HG03558 (cell line): ENCODE results near the gene ZNF608.

Experiments used
- ATAC-seq: cut with Tn5 transposase; IDR thresholded peaks from one replicate; pipeline ENCODE4 v1.9.1; 2021; ENCODE audit warnings: moderate number of reproducible peaks; ENCODE audit not compliant: unreplicated experiment; ENCODE audit errors: extremely low read depth

ZNF608 gene, protein sequence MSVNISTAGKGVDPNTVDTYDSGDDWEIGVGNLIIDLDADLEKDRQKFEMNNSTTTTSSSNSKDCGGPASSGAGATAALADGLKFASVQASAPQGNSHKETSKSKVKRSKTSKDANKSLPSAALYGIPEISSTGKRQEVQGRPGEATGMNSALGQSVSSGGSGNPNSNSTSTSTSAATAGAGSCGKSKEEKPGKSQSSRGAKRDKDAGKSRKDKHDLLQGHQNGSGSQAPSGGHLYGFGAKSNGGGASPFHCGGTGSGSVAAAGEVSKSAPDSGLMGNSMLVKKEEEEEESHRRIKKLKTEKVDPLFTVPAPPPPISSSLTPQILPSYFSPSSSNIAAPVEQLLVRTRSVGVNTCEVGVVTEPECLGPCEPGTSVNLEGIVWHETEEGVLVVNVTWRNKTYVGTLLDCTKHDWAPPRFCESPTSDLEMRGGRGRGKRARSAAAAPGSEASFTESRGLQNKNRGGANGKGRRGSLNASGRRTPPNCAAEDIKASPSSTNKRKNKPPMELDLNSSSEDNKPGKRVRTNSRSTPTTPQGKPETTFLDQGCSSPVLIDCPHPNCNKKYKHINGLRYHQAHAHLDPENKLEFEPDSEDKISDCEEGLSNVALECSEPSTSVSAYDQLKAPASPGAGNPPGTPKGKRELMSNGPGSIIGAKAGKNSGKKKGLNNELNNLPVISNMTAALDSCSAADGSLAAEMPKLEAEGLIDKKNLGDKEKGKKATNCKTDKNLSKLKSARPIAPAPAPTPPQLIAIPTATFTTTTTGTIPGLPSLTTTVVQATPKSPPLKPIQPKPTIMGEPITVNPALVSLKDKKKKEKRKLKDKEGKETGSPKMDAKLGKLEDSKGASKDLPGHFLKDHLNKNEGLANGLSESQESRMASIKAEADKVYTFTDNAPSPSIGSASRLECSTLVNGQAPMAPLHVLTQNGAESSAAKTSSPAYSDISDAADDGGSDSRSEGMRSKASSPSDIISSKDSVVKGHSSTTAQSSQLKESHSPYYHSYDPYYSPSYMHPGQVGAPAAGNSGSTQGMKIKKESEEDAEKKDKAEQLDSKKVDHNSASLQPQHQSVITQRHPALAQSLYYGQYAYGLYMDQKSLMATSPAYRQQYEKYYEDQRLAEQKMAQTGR (N-terminal part only)

DNA sequence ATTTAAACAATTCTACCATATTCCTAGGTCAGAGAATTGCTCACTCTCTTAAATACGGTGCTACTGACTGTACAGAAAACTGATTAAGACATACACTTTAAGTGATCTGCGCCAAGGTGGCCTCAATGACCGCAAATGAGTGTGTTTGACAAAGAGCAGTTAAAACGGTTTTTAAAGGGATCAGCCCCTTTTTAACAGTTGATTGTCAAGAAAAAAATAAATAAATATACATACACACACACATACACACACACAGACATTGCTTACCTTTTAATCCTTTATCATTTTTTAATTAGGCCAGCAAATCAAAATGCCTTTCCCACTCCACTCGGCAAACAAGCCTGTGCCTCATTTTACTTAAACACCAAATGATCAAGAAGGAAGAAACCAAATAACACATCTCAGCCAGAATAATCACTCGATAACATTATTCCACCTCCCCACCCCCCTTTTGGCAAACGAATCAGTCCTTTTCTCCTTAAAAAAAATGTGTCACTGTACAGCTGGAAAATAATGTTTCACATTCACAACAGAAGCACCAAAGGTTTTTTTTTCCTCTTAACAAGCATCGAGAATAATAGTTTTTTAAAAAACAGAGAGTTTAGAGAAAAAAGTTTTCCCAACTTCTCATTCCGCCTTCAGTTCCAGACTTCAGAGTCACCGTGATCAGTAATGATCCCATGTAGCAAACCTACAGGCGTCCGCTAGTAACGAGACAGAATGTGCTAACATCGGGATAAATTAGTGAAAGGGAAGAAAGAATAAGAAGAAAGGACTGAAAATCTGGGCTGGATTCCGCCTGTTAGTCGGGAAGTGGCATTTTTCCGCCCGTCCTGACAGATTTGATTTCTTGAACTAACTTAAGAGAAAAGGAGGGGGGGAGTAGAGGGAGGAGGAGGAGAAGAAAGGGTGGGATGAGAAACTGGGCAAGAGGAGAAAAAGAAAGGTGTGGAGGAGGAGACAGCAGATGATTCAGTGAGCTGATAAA is at the start of gene ZNF608:
Gene ZNF608, minus strand, starts transcription at position 712 of the 988 bp plus-strand sequence. CDS start 1,650 bp downstream, outside the sequence.
- ATAC-seq, result no peak

DNA sequence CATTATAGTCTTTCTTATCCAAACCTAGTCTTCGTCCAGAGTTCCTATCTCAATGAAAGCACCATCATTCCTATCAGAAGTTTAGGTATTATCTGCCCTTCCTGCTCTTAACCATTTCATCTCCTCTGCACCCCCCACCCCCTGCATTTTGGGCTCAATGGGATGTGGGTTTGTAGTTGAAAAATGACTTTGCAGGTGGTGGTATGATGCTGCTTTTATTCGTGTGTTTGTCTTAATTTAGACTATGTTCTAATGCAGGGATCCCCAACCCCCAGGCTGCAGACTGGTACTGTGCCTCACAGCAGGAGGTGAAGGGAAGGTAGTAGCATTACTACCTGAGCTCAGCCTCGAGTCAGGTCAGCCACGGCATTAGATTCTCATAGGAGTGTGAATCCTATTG is 49.4 kb upstream of the ZNF608 start:
- no peak for ATAC-seq

DNA sequence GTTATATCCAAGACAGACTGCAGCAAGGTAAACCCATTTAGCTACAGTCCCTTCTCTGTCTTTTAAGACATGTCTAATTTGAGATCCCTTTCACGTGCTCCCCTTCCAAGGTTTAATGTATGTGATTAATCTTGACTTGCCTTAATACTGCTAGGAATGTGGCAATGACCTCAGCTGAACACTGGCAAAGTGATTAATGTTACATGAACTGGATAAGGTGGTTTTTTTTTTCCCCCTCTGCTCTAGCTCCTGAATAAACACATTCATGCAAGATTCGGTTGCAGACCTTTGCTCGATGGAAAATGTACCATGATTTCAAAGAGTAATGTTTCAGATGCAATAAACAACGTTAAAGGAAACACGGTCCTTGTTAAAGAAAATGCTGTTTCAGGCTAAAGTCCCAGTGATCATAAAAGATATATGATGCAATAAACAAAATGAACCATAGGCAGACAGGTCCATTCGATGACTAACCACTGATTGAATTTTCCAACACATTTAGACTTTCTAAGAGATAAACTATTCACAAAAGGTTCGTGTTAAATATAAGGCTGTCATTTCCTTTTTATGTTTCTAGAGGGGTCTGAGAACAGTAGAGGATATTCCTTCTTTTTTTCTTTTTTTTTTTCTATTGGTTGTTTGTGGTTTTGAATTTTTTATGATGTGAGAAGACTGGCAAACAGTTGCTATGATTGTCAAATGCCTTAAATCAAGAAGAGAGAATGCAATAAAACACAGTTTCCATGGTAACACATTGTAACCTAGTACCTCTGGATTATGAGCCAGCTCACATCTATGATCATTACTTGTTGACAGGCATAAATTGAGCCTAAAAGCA is 44.7 kb upstream of the ZNF608 start:
- no peak for ATAC-seq

DNA sequence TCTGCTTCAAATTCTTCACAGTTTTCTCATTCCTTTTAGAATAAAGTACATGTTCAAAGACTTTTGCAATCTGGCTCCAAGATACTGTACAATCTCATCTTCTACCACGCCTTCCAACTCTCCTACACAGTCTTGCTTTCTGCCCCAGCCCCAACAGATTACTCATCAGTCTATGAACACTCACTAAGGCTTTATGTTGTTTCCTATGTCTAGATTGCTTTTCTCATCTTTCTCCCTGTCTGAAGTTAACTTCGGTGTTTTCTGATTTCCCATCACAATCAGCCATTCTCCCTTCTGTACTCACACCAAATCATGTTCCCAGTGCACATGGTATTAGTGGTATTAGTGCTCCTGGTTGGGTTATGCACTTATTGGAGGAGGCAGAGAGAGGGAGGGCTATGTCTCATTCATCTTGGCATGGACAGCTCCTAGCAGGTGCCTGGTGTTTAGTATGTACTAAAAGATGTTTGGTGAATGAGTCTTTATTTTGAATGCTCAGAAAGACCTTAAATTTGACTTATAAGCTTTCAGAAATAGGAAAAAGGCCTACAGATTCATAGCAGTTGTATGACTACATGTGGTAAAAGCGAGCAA is 44.0 kb upstream of the ZNF608 start:
- ATAC-seq, result no peak

DNA sequence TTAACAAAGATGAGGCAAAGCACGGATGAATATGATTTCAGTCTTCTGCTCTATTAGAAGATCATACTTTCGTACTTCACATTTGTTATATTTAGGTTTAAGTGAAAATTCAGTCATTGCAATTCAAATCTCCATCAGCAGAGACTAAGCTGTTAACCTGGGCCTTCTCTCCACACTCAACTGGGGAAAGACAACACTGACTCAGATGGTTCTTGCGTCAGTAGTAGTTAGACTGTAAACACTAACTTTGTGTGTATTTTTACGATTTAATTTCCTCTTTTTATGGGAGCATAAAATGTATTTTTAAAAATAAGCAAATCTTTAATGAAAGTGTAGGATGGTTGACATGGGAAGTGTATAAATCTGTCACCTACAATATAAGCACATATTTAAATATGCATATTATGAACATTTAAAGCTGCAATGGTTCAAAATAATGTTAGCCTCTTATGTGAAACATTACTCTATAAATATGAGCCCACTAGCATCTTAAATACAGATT is 42.7 kb upstream of the ZNF608 start:
- no peak for ATAC-seq

DNA sequence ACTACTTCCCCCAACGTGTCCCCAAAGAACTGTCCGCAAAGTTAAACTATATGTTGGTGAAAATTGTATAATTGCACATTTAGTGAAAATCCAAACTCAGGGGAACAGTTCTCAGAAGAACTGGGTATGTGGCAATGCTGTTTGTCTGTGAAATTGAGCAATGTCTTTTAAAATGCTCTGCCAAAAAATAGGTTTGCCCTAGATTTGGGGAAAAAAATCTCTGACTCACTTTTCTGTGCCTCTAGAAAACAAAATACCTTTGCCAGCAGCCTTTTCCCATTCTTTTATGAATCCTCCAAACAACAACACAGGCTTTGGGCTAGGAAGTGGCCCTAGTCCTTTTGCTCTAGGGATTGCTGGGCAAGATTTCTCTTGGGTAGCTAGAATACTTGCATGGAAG is 37.4 kb upstream of the ZNF608 start:
- ATAC-seq, result no peak

DNA sequence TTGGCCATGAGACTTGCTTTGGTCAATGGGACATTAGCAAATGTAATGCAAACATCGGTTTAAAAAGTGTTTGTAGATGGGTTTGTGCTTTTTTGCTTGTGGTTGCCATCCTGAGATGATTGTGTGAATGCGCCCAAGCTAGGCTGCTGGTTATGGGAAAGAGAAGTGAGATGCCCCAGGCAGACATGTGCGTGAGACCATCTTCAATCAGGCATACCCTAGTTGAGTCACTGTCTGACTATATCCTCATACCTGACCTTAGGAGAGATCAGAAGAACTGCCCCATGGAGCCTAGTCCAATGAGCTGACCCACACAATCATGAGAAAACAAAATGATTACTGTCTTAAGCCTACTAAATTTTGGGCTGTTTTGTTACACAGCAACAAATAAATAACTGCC is 36.8 kb upstream of the ZNF608 start:
- no peak for ATAC-seq

DNA sequence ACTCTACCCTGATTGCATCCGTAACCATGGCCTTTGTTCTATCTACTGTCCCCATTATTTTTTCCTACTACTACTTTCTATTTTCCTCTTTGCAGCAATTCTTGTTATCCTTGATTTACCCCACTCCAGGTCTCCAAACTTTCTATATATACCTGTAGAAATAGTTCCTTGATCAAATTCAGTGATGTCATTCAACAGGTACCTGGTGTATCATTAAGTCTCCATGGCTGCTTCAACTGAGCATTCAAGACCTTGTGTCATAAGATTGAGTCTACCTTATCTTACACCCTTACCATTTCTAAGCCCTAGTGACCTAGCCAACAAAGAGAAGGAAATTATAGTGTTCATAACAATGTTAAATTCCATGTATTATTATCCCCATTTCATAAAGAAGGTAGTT is 35.8 kb upstream of the ZNF608 start:
- ATAC-seq, result no peak

DNA sequence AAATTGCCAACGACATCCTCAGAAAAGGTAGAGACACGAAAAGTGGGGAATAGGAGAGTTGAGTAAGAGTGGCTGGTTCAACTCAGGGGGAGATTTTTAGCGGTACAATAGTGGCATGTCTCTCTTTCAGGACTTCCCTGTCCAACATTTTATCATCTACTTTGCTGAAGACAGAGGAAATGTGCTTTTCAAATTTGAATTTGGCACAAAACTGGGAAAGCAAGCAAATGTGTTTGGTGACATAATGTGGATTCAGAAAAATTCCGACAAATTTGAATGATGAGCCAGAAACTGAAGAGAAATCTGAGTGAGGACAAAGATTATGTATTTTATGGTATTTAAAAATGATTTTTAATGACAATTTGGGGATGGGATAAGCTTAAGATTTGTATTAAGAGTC is 33.6 kb upstream of the ZNF608 start:
- no peak for ATAC-seq

DNA sequence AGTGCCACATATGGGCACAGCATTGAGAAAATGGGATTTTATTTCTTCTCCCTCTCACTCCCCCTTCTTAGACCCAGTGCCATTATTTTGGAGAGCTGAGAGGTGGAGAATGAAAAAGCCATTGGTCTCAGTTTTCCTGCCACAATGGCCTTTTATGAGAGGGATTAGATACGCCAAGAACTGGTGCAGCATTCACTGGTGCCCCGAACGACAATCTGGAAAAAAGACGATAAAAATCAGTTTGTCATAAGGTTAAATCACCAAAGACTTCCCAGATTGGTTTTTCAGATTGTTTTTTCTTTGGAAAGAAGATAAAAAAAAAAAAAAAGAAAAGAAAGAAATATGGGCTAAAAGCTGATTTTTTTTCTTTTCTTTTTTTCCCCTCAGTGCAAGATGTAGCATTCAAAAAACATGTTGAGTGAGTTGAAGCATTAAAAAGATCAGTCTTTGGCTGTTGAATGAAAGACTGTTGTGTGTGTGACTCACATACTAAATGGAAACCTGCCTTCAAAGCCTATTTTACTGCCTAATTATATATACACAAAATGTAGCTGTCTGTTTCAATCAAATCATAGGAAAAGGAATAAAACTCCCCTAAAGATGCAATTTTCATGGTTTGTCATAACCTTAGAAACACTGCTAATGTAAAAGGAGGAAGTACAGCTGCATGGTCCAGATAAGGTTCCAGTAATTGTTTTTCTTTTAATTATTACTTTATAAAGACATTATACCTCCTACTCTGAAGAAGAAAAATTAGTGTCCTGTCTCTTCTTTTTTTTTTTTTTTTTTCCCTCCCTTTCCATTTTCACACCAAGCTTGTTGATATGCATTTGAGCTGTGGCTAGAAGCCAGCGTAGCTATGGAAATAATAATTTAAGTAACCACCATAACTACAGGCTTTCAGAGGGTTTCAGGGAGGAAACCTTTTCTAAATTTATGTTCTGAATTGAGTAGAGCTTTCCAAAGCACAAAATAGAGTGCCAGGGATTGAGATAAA is 27.2 kb upstream of the ZNF608 start:
- ATAC-seq, result no peak

DNA sequence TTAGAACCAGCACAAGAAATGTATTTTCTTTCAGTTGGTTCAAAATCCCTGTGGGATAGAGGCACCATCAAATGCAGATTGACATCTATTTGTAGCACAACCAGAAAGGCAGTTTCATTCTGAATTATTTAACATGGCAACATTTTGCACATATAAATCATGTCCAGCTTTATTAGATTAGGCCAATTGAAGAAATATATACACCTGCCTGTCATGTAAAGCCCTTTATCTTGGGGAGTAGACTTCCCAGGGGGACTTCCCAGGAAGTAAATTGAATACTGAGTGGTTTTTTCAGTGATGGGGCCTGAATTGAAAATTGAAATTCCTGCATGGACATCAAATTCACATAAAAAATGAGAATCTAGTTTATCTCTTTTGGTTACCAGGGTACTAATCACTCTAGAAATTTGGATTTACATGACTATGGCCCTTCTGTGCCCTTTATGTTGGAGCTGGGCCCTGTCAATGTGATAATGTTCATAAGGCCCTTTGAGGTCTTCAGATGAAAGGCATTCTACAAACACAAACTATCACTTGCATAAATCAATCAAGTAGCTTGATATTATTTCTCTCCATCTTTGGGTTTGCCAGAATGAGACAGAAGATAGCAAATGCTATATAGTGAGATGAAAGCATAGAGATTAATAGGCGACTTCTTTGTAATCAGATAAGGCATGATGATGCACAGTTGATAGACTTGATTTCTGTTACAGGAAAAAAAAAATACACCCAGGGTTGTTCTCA is 26.2 kb upstream of the ZNF608 start:
- ATAC-seq, result no peak

DNA sequence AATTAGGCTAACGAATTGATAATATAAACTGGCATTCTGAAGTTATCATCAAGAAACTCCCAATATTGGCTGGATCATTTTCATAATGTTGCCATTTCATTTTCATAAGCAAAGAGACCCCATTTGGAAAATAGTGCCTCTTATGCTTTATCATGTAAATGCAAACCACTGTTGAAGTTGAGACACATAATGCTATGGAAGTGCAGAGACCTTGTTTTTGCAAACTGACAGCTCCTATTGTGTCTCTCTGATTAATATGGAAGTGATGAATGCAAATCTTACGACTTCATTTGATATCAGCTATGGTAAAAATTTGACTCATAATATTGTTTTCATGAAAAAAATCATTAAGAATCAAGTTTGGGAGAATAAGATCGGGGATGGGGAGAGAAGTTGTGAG is 25.3 kb upstream of the ZNF608 start:
- no peak for ATAC-seq

DNA sequence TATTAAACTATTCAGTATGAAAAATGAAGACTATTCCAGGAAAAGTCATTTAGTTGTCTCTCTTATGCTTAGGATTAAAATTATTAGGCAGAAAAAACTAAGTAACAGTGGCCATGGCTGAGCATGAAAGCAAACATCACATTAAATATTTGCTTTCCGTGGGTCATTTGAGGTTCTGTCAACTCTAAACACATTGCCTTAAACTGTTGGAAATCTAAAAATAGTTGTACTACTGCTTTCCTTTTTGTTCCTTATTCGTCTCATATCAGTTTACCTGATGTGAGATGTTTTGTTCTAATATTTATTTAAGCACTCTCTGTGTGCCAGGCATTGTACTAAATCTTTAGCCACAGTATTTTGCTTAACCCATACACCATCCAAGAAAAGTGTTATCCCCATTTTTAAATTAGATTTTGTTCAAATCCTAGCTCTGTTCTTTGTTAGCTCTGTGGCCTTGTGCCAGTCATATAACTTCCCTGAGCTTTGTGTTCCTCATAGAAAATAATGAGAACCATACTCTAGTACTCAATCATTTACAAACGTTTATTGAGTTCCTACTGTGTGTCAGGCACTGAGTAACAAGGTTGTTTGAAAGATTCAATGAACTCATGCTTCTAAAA is 18.7 kb upstream of the ZNF608 start:
- ATAC-seq, result no peak

DNA sequence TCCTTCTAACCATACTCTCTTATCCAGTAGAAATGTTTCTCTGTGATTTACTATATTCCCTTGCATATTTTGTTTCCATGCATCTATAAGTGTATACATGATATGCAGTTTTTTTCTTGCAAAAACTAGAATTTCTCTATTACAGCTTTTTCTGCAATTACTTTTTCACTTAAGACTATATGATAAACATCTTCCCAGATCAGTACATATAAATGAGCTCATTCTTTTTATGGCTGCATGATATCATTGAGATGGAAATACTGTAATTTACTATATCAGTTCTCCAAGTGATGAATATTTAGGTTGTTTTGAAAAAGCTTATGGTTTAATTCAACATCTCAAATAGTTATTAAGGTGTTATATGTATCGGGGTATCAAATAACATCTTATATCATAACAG is 18.1 kb upstream of the ZNF608 start:
- ATAC-seq, result no peak

DNA sequence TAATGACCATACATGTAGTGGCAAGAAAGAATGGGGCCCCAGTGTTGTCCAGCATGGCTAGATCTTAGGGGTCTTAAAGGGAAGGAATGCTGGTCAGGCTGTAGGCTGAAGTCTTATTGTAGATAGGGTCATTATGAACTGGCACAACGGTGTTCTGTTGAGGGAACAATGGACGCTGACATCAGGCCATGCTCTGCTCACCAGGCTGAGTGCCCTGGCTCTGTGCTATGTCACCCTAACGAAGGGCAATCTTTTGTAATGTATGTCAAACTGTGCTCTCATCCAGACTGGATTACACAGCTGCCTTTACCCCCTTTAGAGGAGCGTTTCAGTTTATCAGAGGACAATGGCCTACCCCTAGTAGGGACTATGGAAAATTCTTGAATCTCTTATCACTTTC is 14.6 kb upstream of the ZNF608 start:
- ATAC-seq, result no peak

DNA sequence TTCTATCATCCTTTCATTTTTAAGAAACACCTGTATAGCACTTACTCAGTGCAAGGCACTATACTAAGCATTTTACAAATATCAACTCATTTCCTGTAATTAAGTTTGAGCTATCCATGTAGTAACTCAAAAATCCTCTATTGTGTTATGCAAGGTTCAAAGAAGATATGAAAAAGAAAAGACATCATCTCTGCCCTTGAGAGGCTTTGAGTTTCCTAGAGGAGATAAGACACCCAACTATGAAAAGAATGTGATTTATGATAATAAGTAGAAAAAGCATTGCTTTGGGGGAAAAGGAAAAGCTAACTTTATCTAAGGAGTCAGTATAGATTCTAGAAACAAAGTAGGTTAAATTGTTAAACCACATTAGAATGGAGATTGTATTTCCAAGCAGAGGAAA is 14.2 kb upstream of the ZNF608 start:
- ATAC-seq, result no peak
